ENCODE measurements around the gene OPRD1.

The OPRD1 gene

GRCh38 chr1:28899267-28899666 is 87.3 kb downstream of the OPRD1 start:
- no peak for DNase-seq (ENCODE audit: low spot score)
- no peak overlapping the region for H3K27ac ChIP-seq
- no peak overlapping the region for H3K4me3 ChIP-seq
- TF ChIP-seq CTCF (IDR thresholded peaks at IDR 0.05): no peak

- no peak for DNase-seq (ENCODE audit: low spot score)
- no peak overlapping the region for H3K27ac ChIP-seq
- no peak overlapping the region for H3K4me3 ChIP-seq
- no peak for TF ChIP-seq CTCF (IDR thresholded peaks at IDR 0.05)
Measured at GRCh38 chr1:28900562-28900961, 88.6 kb downstream of the OPRD1 start.

DNA sequence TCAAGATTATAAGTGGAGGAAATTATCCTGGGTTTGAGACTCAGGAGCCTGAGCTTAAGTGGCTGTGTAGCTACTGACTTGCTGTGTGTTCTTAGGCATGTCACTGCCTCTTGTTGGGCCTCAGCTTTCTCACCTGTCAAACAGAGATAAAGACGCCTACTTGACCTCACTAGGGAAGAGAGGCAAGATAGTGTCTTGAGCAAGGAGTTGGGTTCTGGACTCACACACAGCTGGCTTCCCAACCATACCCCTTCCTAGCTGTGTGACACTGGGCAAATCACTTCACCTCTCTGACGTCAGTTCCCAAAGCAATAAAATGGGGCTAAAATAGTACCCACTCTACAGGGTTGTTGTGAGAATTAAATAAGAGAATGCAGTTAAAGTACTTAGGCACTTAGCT is 90.8 kb downstream of the OPRD1 start:
- H3K27ac ChIP-seq: no peak overlapping the region
- no peak for DNase-seq (ENCODE audit: low spot score)
- no peak overlapping the region for H3K4me3 ChIP-seq
- no peak for TF ChIP-seq CTCF (IDR thresholded peaks at IDR 0.05)

DNA sequence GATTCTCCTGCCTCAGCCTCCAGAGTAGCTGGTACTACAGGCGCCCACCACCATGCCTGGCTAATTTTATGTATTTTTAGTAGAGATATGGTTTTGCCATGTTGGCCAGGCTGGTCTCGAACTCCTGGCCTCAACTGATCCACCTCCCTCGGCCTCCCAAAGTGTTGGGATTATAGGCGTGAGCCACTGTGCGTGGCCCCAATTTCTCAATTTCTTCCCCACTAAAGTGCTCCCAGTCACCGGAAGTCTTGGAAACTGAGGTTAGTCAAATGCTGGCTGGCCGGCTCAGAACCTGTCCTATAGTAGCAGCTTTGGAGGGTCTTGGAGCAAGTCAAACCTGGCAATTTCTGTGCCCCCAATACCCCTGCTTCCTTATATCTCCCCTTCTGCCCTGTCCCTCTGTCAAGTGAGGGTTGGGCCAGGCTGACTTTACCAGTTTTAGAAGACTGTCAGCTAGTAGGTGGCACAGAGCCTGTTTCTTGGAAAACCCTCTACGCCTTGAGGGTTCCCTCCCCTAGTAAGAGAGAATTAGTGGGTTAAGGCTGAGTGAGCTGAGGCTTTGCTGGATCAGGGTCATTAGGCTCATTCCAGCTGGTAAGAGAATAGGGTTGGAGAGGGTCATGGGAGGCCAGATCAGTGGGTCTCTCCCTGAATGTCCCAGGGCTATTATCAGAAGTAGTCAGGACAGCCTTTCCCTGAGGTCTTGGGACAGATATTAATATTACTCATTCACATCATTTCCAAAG is 94.1 kb downstream of the OPRD1 start:
- H3K4me3 ChIP-seq: no peak overlapping the region
- TF ChIP-seq CTCF (IDR thresholded peaks at IDR 0.05): no peak
- no peak for DNase-seq (ENCODE audit: low spot score)
- H3K27ac ChIP-seq: no peak overlapping the region

GRCh38 chr1:28909198-28909597 is 97.2 kb downstream of the OPRD1 start:
- no peak overlapping the region for H3K27ac ChIP-seq
- H3K4me3 ChIP-seq: no peak overlapping the region
- no peak for DNase-seq (ENCODE audit: low spot score)
- TF ChIP-seq CTCF (IDR thresholded peaks at IDR 0.05): no peak

DNA sequence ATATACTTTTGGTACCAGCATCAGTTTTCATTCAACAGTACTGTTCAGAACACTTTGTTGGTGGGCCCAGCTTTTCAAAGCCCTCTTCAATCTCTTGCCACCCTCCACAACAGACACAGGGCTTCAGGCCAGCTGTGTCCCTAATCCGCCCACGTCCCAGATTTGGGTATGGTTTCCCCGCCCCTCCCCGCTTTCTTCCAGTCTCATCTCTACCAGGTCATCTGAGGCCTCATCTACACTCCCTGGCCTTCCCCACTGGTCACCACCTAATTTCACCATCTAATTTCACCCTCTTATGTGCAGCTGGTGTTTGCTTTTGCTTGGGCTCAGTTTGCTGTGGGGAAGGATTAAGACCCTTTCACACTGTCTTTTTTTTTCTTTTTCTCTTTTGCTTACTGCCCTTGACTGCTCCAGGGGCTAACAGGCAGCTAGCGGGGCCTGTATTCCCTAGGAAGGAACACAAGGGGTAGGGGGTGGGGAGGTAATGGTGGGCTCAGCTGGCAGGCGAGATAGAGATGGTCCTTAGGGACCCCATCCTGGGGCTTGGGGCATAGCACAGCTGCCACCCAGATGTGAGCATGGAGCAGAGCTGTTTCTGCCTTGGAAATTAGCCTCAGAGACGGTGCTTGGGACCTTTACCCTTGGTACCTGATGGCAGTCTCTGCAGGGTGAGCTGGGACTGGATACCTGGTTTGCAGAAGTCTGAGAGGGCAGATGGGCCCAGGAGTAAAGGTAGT is 98.6 kb downstream of the OPRD1 start:
- DNase-seq (ENCODE audit: low spot score): no peak
- H3K27ac ChIP-seq: no peak overlapping the region
- H3K4me3 ChIP-seq: no peak overlapping the region
- no peak for TF ChIP-seq CTCF (IDR thresholded peaks at IDR 0.05)

GRCh38 chr1:28913786-28914227 is 101.8 kb downstream of the OPRD1 start:
- no peak for TF ChIP-seq CTCF (IDR thresholded peaks at IDR 0.05)
- no peak for DNase-seq (ENCODE audit: low spot score)
- H3K4me3 ChIP-seq: peak overlapping the region; percentile 84
- peak overlapping the region; percentile 9 to 44 for H3K27ac ChIP-seq
